ENCODE results near the gene MCAT.

GRCh38 chr22:43170131-43170480, 26.9 kb upstream of the MCAT start:
- no peak for TF ChIP-seq EZH2 (IDR thresholded peaks at IDR 0.05; ENCODE audit: insufficient read depth, poor library complexity, severe bottlenecking)
- TF ChIP-seq EZH2phosphoT487 (IDR thresholded peaks at IDR 0.05; ENCODE audit: insufficient read depth, low read depth) = no peak
